ENCODE measurements around the gene BASP1.
A peak's percentile ranks its signal among the peaks of the same experiment; 100 is the strongest.
"Not testable (repeated sequence)": the region's sequence is repeated elsewhere in the genome, so short reads cannot be mapped to it uniquely, and the experiment has no call there.

BASP1 gene

GRCh38 chr5:17185349-17185748 lies 32.1 kb upstream of the BASP1 start:
- in situ Hi-C loops (cut with HindIII; ENCODE audit: low pct_unique_long_range_greater_than_20kb, low sequenced_read_pairs) = no loop called here
- DNase-seq (ENCODE audit: low read depth in 1 of 2, low spot score in 1 of 2) = no peak

DNA sequence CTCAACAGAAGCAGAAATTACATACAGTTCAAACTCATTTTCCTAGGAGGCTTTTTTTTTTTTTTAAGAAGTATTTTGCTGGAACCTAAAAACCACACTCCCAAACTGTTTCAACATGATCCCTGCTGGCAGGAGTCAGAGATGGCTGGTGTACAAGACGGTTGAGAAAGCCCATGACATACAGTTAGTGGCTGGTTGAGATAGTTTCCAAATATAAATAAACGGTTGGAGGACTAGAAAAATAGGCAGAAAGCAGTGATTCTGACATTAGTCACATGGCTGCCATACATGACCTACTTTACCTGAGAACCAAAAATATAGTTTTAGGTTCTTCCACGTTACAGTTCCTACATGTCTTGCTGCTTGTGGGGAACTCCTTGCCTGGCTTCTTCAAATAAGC lies 31.7 kb upstream of the BASP1 start:
- in situ Hi-C loops (cut with HindIII; ENCODE audit: low pct_unique_long_range_greater_than_20kb, low sequenced_read_pairs) = no loop called here
- no peak for DNase-seq (ENCODE audit: low read depth in 1 of 2, low spot score in 1 of 2)
- no peak for TF ChIP-seq JUND (IDR thresholded peaks at IDR 0.05; ENCODE audit: low read depth)

More at GRCh38 chr5:17185349-17185748, 32.1 kb upstream of the BASP1 start:
- TF ChIP-seq JUND (IDR thresholded peaks at IDR 0.05; ENCODE audit: low read depth) = no peak

DNA sequence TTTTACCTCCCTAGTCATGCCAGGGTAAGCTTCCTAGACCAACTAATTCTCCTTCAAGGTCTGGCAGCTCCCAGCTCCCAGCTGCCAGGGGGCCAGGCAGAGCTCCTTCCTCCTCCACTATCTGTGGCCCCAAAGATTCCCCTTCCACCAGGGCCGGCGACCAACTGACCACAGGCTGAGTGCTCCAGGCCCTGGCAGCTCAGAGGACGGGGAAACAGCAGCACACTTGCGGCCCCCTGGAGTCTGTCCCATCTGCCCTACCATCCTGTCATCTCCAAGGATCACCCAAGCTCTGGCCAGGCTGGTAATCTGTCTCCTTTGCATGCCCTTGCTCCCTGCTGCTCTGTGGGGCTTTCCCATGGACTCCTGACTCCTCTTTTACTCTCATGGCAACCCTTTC lies 31.2 kb upstream of the BASP1 start:
- TF ChIP-seq JUND (IDR thresholded peaks at IDR 0.05; ENCODE audit: low read depth) = no peak
- in situ Hi-C loops (cut with HindIII; ENCODE audit: low pct_unique_long_range_greater_than_20kb, low sequenced_read_pairs) = no loop called here

DNA sequence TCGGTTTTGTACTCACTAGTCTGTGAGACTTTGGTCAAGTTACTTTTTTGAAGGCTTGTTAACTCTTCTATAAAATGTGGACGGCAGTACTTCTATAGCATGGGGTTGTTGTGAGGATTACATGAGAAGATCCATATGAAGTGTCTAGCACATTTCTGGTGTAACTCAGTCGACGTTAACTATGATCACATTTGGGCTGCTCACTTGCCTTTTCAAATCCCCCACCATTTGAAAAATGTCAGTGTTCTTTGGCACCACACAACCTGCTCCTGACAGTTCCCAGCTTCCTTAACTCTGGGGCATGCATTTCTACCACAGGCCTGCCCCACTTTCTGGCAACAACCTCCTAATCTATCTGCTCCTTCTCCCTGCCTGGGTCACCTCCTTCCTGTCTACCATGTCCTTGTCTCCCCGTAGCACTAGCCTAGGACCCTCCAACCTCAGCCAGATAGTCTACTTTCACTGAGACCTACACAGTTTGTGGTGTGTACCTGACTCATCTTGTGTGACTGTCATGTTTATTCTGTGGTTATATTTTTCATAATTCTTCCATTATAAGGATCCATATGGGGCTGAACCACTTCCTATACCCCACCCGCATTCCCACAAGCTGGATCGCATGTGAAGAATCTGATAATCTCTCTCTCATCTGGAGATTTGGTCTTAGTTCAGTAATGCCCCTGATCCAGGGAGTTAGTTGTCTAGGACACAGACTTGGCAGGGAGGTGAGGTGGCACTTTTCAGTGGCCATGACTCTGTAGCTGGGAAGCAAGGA lies 30.2 kb upstream of the BASP1 start:
- TF ChIP-seq JUND (IDR thresholded peaks at IDR 0.05; ENCODE audit: low read depth) = no peak
- no peak for DNase-seq (ENCODE audit: low read depth in 1 of 2, low spot score in 1 of 2)
- in situ Hi-C loops (cut with HindIII; ENCODE audit: low pct_unique_long_range_greater_than_20kb, low sequenced_read_pairs) = no loop called here

More for the DNA sequence above, 31.2 kb upstream of the BASP1 start:
- no peak for DNase-seq (ENCODE audit: low read depth in 1 of 2, low spot score in 1 of 2)

DNA sequence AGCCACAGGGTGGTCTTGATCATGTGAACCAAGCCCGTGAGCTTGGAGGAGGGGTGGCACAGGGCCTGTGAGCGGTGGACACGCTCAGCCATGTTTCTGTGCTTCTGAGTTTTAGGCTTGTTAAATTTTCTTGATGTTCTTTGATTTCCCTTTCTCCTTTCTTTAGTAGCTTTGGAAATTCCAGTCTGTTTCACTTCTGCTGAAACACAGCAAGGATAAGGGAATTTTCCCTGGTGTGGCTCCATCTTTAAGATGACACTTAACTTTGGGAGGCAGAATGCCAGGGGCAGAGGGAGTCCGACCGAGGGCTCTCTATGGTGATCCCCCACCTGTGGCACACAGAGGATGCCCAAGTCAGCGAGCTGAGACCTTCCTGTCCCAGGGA lies 29.7 kb upstream of the BASP1 start:
- in situ Hi-C loops (cut with HindIII; ENCODE audit: low pct_unique_long_range_greater_than_20kb, low sequenced_read_pairs) = no loop called here
- DNase-seq (ENCODE audit: low read depth in 1 of 2, low spot score in 1 of 2) = no peak
- TF ChIP-seq JUND (IDR thresholded peaks at IDR 0.05; ENCODE audit: low read depth) = no peak

DNA sequence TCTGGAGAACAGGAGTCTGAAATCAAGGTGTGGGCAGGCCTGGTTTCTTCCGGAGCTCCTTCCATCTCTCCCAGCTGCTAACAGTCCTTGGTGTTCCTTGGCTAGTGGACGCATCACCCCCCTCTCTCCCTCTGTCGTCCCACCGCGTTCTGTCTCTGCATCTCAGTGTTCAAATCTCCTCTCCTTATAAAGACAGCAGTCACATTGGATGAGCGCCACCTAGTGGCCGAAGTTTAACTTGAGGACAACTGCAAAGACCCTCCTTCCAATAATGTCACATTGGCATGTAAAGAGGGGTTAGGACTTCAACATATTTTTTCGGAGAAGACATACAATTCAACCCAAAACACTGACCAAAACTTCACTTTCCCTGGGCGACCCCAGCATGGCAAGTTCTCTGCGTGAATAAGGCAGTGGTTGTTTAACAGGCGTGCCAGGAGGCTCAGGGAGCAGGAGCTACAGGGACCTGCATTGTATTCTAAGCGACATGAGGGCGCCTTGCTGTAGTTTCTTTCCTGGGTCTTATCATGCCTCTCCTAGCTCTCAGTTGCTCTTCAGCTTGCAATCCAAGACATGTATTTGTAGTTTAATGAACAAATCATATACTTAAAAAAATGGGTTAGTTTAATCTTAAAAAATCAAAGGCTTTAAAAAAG lies 27.9 kb upstream of the BASP1 start:
- in situ Hi-C loops (cut with HindIII; ENCODE audit: low pct_unique_long_range_greater_than_20kb, low sequenced_read_pairs) = no loop called here
- no peak for TF ChIP-seq JUND (IDR thresholded peaks at IDR 0.05; ENCODE audit: low read depth)
- peak; percentile 22 to 83 for DNase-seq (ENCODE audit: low read depth in 1 of 2, low spot score in 1 of 2)

- DNase-seq (ENCODE audit: low read depth in 1 of 2, low spot score in 1 of 2) = peak in 1 of 2 experiments; percentile 58
- in situ Hi-C loops (cut with HindIII; ENCODE audit: low pct_unique_long_range_greater_than_20kb, low sequenced_read_pairs) = no loop called here
- no peak for TF ChIP-seq JUND (IDR thresholded peaks at IDR 0.05; ENCODE audit: low read depth)
Measured at GRCh38 chr5:17190242-17190778, 27.1 kb upstream of the BASP1 start.

DNA sequence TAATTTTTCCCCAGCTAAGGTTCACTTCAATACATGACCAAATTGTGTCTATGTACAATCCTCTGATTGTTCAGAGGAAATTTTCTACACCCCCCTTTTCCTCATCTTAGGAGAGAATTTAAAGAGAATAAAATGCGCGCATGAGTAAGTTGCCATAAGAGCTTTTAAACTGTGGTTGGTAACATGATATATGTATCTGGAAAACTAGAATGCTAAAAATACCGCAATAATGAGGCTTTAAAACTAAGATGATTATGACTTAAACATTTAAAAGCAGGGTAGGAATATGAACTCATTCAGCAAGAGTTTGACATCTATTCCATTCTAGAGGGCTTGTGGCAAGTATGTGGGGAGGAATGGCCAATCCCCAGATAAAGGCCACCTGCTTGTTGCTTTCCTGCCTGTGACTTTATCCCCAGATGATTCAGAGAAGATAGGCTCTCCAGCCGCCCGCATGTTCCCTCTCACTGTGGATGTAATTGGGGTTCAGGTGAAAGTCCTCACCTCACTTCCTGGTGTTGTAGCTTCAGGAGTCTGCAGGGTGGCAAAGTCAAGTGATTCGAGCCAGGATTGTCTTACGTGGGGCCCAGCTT lies 26.5 kb upstream of the BASP1 start:
- in situ Hi-C loops (cut with HindIII; ENCODE audit: low pct_unique_long_range_greater_than_20kb, low sequenced_read_pairs) = no loop called here
- no peak for DNase-seq (ENCODE audit: low read depth in 1 of 2, low spot score in 1 of 2)
- no peak for TF ChIP-seq JUND (IDR thresholded peaks at IDR 0.05; ENCODE audit: low read depth)

DNA sequence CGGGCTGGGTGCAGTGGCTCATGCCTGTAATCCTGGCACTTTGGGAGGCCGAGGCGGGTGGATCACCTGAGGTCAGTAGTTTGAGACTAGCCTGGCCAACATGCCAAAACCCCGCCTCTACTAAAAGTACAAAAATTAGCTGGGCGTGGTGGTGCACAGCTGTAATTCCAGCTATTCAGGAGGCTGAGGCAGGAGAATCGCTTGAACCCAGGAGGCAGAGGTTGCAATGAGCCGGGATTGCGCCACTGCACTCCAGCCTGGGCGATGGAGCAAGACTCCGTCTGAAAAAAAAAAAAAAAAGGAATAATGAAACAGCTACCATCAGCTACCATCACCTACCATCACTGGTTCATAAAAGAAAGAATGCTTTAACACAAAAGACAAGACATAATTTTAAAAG lies 25.9 kb upstream of the BASP1 start:
- in situ Hi-C loops (cut with HindIII; ENCODE audit: low pct_unique_long_range_greater_than_20kb, low sequenced_read_pairs); DNase-seq (ENCODE audit: low read depth in 1 of 2, low spot score in 1 of 2): not testable (repeated sequence)

- no peak for DNase-seq (ENCODE audit: low read depth in 1 of 2, low spot score in 1 of 2)
- in situ Hi-C loops (cut with HindIII; ENCODE audit: low pct_unique_long_range_greater_than_20kb, low sequenced_read_pairs) = no loop called here
- no peak for TF ChIP-seq JUND (IDR thresholded peaks at IDR 0.05; ENCODE audit: low read depth)
Measured at GRCh38 chr5:17192191-17192590, 25.2 kb upstream of the BASP1 start.

DNA sequence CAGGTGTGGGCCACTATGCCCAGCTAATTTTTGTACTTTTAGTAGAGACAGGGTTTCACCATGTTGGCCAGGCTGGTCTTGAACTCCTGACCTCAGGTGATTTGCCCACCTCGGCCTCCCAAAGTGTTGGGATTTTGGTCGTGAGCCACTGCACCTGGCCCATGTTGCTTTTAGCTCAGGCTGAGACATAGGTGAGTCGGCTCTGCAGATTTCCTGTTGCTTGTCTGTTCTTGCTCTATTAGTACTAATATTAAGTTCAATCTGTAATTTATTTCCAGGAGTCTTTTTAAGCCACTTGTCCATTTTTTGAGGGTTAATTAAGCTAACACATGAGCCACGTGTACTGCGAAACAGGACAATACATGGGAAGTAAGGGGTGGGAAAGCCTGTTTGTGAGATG lies 21.4 kb upstream of the BASP1 start:
- no peak for TF ChIP-seq JUND (IDR thresholded peaks at IDR 0.05; ENCODE audit: low read depth)
- DNase-seq (ENCODE audit: low read depth in 1 of 2, low spot score in 1 of 2) = no peak
- in situ Hi-C loops (cut with HindIII; ENCODE audit: low pct_unique_long_range_greater_than_20kb, low sequenced_read_pairs) = no loop called here

GRCh38 chr5:17196697-17197096 lies 20.7 kb upstream of the BASP1 start:
- TF ChIP-seq JUND (IDR thresholded peaks at IDR 0.05; ENCODE audit: low read depth) = no peak
- DNase-seq (ENCODE audit: low read depth in 1 of 2, low spot score in 1 of 2) = no peak
- in situ Hi-C loops (cut with HindIII; ENCODE audit: low pct_unique_long_range_greater_than_20kb, low sequenced_read_pairs) = no loop called here

All from T47D (cell line).